GM23338 (cell line): ENCODE measurements around the gene GCM1. TPM values are rescaled to one million over a fixed set of nuclear protein-coding genes. Genes with fewer than 3 reads are reported as not detected.

ENCODE experiments used
- ATAC-seq: fragments of 200-7000 bp; cut with Tn5 transposase; 3 replicates; pipeline ENCODE4 v1.9.1; 2020
- DNase-seq: peaks from one replicate; pipeline ENCODE4 v3.0.0-alpha.2; 2015; ENCODE audit warnings: low spot score
- H2AFZ ChIP-seq: fragments of 200-600 bp; sonication (generic); 2 replicates; pipeline ENCODE4 v1.8.0; 2016; ENCODE audit warnings: antibody characterized with exemption, mild to moderate bottlenecking, moderate library complexity
- H3F3A ChIP-seq: fragments of 200-600 bp; sonication (generic); replicated peaks from 2 replicates; pipeline ENCODE4 v1.8.0; 2017; ENCODE audit warnings: antibody characterized with exemption, mixed run types, low read depth
- H3K27ac ChIP-seq: fragments of 200-600 bp; sonication (generic); 2 replicates; pipeline ENCODE4 v1.6.1; 2016; ENCODE audit warnings: low read depth
- H3K27me3 ChIP-seq: fragments of 200-600 bp; sonication (generic); 2 replicates; pipeline ENCODE4 v1.8.0; 2016; ENCODE audit warnings: mild to moderate bottlenecking, mixed run types, moderate library complexity; ENCODE audit not compliant: insufficient read depth
- H3K36me3 ChIP-seq: fragments of 200-600 bp; sonication (generic); 2 replicates; pipeline ENCODE4 v1.8.0; 2016; ENCODE audit warnings: mild to moderate bottlenecking; ENCODE audit not compliant: insufficient read depth
- H3K4me1 ChIP-seq: fragments of 200-600 bp; sonication (generic); 2 replicates; pipeline ENCODE4 v1.8.0; 2016; ENCODE audit warnings: mild to moderate bottlenecking, moderate library complexity; ENCODE audit not compliant: insufficient read depth
- H3K4me2 ChIP-seq: fragments of 200-600 bp; sonication (generic); 2 replicates; pipeline ENCODE4 v1.7.1; 2017; ENCODE audit warnings: mixed run types
- H3K4me3 ChIP-seq: fragments of 200-600 bp; sonication (generic); 2 replicates; pipeline ENCODE4 v1.6.1; 2016; ENCODE audit warnings: mixed run types
- H3K79me2 ChIP-seq: fragments of 200-600 bp; sonication (generic); replicated peaks from 2 replicates; pipeline ENCODE4 v1.8.0; 2017; ENCODE audit warnings: mild to moderate bottlenecking; ENCODE audit not compliant: insufficient read depth
- H3K9me2 ChIP-seq: fragments of 200-600 bp; sonication (generic); 2 replicates; pipeline ENCODE4 v1.8.0; 2017; ENCODE audit not compliant: insufficient read depth
- H4K20me1 ChIP-seq: fragments of 200-600 bp; sonication (generic); replicated peaks from 2 replicates; pipeline ENCODE4 v1.8.0; 2017; ENCODE audit warnings: mild to moderate bottlenecking; ENCODE audit not compliant: insufficient read depth
- H3K27ac Mint-ChIP-seq: 2 replicates; pipeline ENCODE4 v1.8.0; 2020; ENCODE audit warnings: inconsistent platforms, mild to moderate bottlenecking, moderate library complexity, mixed read lengths
- H3K27me3 Mint-ChIP-seq: 3 replicates; pipeline ENCODE4 v1.8.0; 2022; ENCODE audit warnings: low read depth, mild to moderate bottlenecking, moderate library complexity, mixed read lengths, inconsistent platforms; ENCODE audit not compliant: insufficient read depth, poor library complexity
- H3K36me3 Mint-ChIP-seq: 3 replicates; pipeline ENCODE4 v1.8.0; 2021; ENCODE audit warnings: low read depth, mild to moderate bottlenecking, inconsistent platforms, moderate library complexity, mixed read lengths
- H3K4me1 Mint-ChIP-seq: 3 replicates; pipeline ENCODE4 v1.8.0; 2020; ENCODE audit warnings: mild to moderate bottlenecking, inconsistent platforms, mixed read lengths
- H3K4me3 Mint-ChIP-seq: 3 replicates; pipeline ENCODE4 v1.8.0; 2021; ENCODE audit warnings: moderate library complexity, mild to moderate bottlenecking, inconsistent platforms, mixed read lengths
- H3K9me3 Mint-ChIP-seq: 3 replicates; pipeline ENCODE4 v1.8.0; 2020; ENCODE audit warnings: moderate library complexity, mild to moderate bottlenecking, inconsistent platforms, mixed read lengths
- CREB1 ChIP-seq: fragments of 250-450 bp; sonication (Bioruptor Pico); IDR thresholded peaks from 2 replicates; pipeline ENCODE4 v1.5.0; 2020; ENCODE audit warnings: low read depth, mild to moderate bottlenecking, moderate library complexity
- ETS1 ChIP-seq: IDR thresholded peaks from 2 replicates; pipeline ENCODE4 v1.6.1; 2016; ENCODE audit warnings: antibody characterized with exemption
- EZH2 ChIP-seq: fragments of 200-600 bp; sonication (generic); IDR thresholded peaks from one replicate; pipeline ENCODE4 v1.8.0; 2017; ENCODE audit warnings: antibody characterized with exemption, mild to moderate bottlenecking, low read depth; ENCODE audit not compliant: unreplicated experiment
- EZH2phosphoT487 ChIP-seq: fragments of 200-600 bp; sonication (generic); IDR thresholded peaks from one replicate; pipeline ENCODE4 v1.8.1; 2018; ENCODE audit warnings: antibody characterized with exemption; ENCODE audit not compliant: unreplicated experiment
- JUNB ChIP-seq: IDR thresholded peaks from one replicate; pipeline ENCODE4 v1.6.1; 2016; ENCODE audit warnings: antibody characterized with exemption; ENCODE audit not compliant: unreplicated experiment
- POLR2AphosphoS5 ChIP-seq: IDR thresholded peaks from 2 replicates; pipeline ENCODE4 v1.6.1; 2016; ENCODE audit warnings: antibody characterized with exemption, low read depth
- REST ChIP-seq: IDR thresholded peaks from one replicate; pipeline ENCODE4 v1.6.1; 2018; ENCODE audit warnings: antibody characterized with exemption; ENCODE audit not compliant: unreplicated experiment
- STAT1 ChIP-seq: IDR thresholded peaks from one replicate; pipeline ENCODE4 v1.6.1; 2016; ENCODE audit warnings: antibody characterized with exemption; ENCODE audit not compliant: unreplicated experiment
- ZNF114 ChIP-seq: fragments of 250-450 bp; sonication (Bioruptor Pico); IDR thresholded peaks from 2 replicates; pipeline ENCODE4 v1.5.0; 2020; ENCODE audit warnings: mild to moderate bottlenecking, moderate library complexity
- ZNF331 ChIP-seq: fragments of 250-450 bp; sonication (Bioruptor Pico); IDR thresholded peaks from 2 replicates; pipeline ENCODE4 v1.5.0; 2020; ENCODE audit warnings: low read depth, mild to moderate bottlenecking, moderate library complexity
- ZNF462 ChIP-seq: fragments of 250-450 bp; sonication (Bioruptor Pico); IDR thresholded peaks from 2 replicates; pipeline ENCODE4 v1.5.0; 2020; ENCODE audit warnings: mild to moderate bottlenecking, moderate library complexity
- polyA plus RNA-seq: library from polyadenylated mRNA; unstranded; fragments of >200 nt; fragmentation: Nextera tagmentation; extraction: Ambion mirVana; gene quantifications from 2 replicates; pipeline ENCODE4 v1.2.1, GENCODE V29; 2016
- total RNA-seq: library from RNA; depleted of rRNA; stranded (reverse); fragments of >200 nt; shearing (Covaris generic); gene quantifications from 2 replicates; pipeline ENCODE4 v1.2.3, GENCODE V29; 2014

The GCM1 gene
- total and polyA plus RNA-seq, 2 experiments from 2014 or later, result not detected

GRCh38 chr6:53115741-53116140, 32.9 kb downstream of the GCM1 start (continued):
- no peak for TF ChIP-seq ZNF462 (CRISPR knock-in tag)
- TF ChIP-seq CREB1 (CRISPR knock-in tag), result no peak
- no peak for TF ChIP-seq EZH2
- no peak for TF ChIP-seq ZNF114 (CRISPR knock-in tag)
- TF ChIP-seq ETS1, result no peak

GRCh38 chr6:53115113-53115512, 33.5 kb downstream of the GCM1 start:
- Mint-ChIP-seq H3K4me1 (peaks cover 17% of the 10 kb centered on the region), H3K27me3 (no peaks in the 10 kb centered on the region), H3K27ac (no peak overlapping the region), H3K4me3 (no peak overlapping the region), H3K36me3 (no peaks in the 10 kb centered on the region), H3K9me3 (0 out of 3 replicates have a peak, but pooled peaks cover 6% of the 10 kb centered on the region)
- DNase-seq (no peak), ATAC-seq (no peak)
- Histone ChIP-seq H2AFZ (no peak overlapping the region), H3K4me1 (peaks cover 13% of the 10 kb centered on the region), H3K4me2 (no peak overlapping the region), H3K4me3 (no peak overlapping the region), H4K20me1 (no peaks in the 10 kb centered on the region), H3K79me2 (no peaks in the 10 kb centered on the region), H3K9me2 (no peaks in the 10 kb centered on the region; the same call in 1 of the 2 replicates), H3F3A (no peaks in the 10 kb centered on the region), H3K36me3 (no peaks in the 10 kb centered on the region), H3K27me3 (no peaks in the 10 kb centered on the region), H3K27ac (no peak overlapping the region)
- TF ChIP-seq ZNF114 (CRISPR knock-in tag), result no peak
- TF ChIP-seq STAT1, result no peak
- TF ChIP-seq CREB1 (CRISPR knock-in tag), result no peak
- no peak for TF ChIP-seq EZH2phosphoT487
- no peak for TF ChIP-seq REST
- no peak for TF ChIP-seq POLR2AphosphoS5
- TF ChIP-seq EZH2, result no peak
- no peak for TF ChIP-seq JUNB
- TF ChIP-seq ETS1, result no peak
- TF ChIP-seq ZNF331 (CRISPR knock-in tag), result no peak
